SKM-1 treated with dmso at 0.1 percent for 144 hours (cell line): ENCODE data around the gene RIMS1.

Experiments used
- DNase-seq: peaks from one replicate; lab custom pipeline; 2025; ENCODE audit not compliant: unreplicated experiment; lab: John Stamatoyannopoulos, UW

The RIMS1 gene

DNA sequence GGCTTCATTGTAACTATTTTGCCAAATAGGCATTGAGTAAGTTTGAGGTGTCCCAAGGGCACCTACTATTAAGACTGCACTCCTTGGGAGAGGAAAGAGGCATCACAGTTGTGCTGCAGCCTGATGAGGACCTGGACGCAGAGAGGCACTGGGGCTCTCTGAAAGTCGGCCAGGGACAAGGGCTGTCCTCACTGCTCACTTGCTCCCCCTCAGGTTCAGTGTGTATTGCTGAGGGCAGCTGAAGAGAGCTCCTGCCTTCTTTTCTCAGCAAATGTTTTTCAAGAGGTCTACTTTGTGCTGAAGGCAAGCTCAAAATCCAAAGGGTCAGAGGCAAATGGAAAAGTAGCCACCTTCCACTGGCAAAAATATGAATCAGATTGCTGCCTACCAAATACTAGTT, 331.8 kb downstream of the RIMS1 start:
- peak; percentile 22 for DNase-seq

DNA sequence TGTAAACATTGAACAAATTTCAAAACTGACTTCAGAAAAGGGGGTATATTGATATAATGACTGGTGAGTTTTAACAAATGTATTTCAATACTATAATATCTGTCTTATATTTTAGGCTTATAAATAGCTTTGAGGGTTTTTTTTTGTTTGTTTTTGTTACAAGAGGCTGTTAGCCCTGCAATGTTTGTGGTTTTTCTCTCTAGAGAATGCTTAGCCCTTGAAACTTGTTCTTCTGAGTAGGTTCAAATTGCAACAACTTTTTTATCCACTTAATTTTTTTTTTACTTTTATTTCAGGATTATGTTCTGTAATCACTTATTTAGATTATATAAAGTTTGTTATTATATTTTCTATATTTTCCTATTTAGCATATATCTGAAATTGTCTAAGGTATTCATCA, 333.2 kb downstream of the RIMS1 start:
- no peak for DNase-seq

- no peak for DNase-seq
Observed at GRCh38 chr6:72238021-72238420, 351.7 kb downstream of the RIMS1 start.

GRCh38 chr6:72238900-72239299, 352.6 kb downstream of the RIMS1 start:
- no peak for DNase-seq

- DNase-seq = no peak
Observed at GRCh38 chr6:72245565-72245964, 359.2 kb downstream of the RIMS1 start.

- no peak for DNase-seq
Observed at GRCh38 chr6:72246926-72247325, 360.6 kb downstream of the RIMS1 start.

GRCh38 chr6:72248621-72249020, 362.3 kb downstream of the RIMS1 start:
- no peak for DNase-seq

DNA sequence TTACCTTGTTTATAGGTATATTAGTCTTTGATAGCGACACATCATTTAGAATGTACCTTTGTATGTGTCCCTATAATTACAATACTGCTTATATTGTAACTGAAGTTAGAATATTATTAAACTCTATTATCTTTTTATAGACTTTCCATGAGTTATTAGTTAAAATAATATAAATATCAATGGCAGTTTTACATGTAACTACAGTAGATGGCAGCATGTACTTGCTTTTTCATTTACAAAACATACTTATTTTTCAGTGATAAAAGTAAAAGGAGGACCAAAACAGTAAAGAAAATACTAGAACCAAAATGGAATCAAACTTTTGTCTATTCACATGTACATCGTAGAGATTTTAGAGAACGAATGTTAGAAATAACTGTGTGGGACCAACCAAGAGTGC, 364.3 kb downstream of the RIMS1 start:
- DNase-seq = no peak

- no peak for DNase-seq
Observed at GRCh38 chr6:72260489-72260888, 374.1 kb downstream of the RIMS1 start.

GRCh38 chr6:72261554-72261953, 375.2 kb downstream of the RIMS1 start:
- no peak for DNase-seq

DNA sequence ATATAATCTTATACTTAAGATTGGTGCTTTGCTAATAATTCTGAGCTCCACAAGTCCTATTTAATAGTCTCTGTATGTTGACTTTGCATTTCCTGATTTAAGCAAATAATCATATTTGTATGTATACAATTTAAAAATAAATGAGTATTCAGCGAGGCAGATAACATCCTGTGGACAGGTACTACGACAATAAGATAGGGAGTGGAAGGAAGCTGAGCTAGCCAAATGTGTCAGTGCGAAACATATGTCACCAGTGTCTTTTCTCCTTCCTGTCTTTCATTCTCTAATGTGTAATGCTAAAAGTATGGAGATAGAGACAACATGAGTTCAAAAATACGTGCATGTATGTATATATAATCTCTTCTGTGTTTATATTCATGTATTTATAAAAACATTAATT, 375.9 kb downstream of the RIMS1 start:
- no peak for DNase-seq

DNA sequence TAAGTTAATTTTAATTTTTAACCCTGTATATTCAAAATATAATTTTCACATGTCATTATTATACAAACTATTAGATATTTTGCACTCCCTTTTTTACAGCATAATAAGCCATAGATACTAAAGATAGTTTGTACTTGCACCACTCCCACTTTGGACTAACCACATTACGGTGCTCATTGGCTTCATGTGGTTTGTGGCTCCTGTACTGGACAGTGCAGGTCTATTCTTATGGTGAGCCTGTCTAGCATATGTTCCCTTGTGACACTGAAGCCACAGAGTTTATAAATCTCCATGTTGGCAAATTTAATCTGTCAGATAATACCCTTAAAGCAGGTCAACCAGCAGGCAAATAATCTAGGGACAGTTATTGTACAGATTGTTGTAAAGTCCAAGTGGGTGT, 381.1 kb downstream of the RIMS1 start:
- DNase-seq = no peak

DNA sequence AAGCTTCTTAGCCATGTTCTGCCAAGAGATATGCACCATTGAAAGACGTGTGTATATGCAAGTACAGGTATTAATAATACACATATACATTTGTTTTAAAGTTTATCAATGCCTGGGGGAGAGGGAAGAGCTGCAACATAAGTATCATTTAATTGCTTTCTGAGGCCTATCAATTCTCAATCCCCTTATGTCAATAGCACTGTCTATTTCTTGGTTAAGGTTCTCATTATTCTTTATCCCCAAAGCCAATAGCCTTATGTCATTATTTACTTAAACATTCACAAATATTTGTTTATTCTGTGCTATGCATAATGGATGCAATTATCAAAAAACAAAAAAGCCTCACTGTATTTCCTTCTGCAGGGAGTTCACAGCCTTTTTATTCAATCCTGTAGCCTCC, 385.2 kb downstream of the RIMS1 start:
- no peak for DNase-seq

- no peak for DNase-seq
Observed at GRCh38 chr6:72272958-72273357, 386.6 kb downstream of the RIMS1 start.

DNA sequence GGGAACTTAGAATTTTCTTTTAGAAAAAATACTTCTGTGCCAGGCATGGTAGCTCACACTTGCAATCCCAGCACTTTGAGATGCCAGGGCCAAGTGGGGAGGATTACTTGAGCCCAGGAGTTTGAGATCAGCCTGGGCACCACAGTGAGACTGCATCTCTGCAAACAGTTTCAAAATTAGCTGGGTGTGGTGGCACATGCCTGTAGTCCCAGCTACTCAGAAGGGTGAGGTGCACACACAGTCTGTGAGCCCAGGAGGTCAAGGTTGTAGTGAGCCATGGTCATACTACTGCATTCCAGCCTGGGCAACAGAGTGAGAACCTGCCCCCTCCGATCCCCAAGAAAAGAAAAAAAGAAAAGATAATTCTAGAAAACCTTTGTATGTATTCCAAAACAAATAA, 389.5 kb downstream of the RIMS1 start:
- DNase-seq = no peak

- no peak for DNase-seq
Observed at GRCh38 chr6:72282201-72282600, 395.9 kb downstream of the RIMS1 start.

DNA sequence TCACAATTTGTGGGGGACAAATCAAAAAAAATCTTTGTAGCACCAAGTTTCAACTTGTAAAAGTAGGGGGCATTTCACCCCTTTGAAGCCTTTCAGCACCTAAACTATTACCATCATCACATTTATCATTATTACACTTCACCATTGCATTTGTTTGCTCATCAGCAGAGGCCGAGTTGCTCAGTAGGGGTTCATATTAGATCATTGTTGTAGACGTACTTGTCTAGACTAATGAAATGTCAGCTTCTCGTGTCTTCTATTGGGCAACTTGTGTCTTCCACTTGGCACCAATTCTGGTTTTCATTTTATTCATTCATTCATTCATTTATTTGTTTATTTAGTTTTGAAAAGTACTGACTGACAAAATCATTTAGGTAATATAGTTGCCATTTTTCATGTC, 397.2 kb downstream of the RIMS1 start:
- no peak for DNase-seq

DNA sequence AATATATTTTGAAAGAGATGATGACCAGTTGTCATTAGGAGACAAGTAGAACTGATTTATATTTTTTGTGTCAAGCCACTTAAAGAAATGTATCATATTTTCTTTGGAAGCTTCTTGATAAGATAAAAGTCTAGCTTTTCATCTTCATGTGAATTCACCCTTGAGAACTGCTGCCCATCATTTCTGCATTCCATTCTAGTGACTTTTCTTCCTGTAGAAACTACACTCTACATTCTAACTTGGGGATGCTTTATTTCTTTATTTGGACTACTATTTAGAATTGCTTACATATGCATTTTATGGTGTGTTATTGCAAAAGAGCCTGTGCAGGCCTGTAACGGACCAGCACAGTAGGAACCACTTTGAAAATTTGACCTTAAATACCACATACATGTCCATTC, 400.6 kb downstream of the RIMS1 start:
- DNase-seq = no peak

GRCh38 chr6:72287801-72288200, 401.5 kb downstream of the RIMS1 start:
- no peak for DNase-seq

- DNase-seq = no peak
Observed at GRCh38 chr6:72288592-72288991, 402.2 kb downstream of the RIMS1 start.

GRCh38 chr6:72290620-72291019, 404.3 kb downstream of the RIMS1 start:
- DNase-seq = no peak

- DNase-seq = no peak
Observed at GRCh38 chr6:72296375-72296774, 410.0 kb downstream of the RIMS1 start.

DNA sequence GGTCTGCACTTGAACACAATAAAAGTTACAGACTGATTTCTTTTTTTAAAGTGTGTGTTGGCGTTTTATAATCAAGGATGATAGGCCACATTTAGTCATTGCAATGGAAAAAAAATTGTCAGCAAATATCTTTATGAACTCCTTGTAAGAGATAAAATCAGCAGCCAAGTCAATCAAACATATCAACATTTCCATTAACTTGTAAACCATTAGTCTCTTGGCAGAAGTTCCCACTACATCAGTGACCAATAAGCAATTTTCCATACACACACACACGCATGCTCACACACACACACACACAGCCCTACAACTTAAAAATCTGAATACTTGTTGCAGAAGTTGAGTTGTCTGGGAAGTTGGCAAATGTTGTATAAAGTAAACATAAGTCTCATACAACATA, 419.6 kb downstream of the RIMS1 start:
- DNase-seq = no peak
